HTERT RPE-1 (cell line): ENCODE measurements around the gene AMPD2.

Experiments used
- in situ Hi-C: fragments of 300-500 bp; cut with MboI; formaldehyde crosslinking; loops from 4 replicates; pipeline ENCODE4 v1.14.3; 2020; ENCODE audit warnings: low sequenced_read_pairs

Gene AMPD2

GRCh38 chr1:109616391-109616790 is 3.2 kb upstream of the AMPD2 start:
- in situ Hi-C loops = no loop called here

- in situ Hi-C loops = no loop called here
Measured at GRCh38 chr1:109617291-109617801, 2.3 kb upstream of the AMPD2 start.

GRCh38 chr1:109618661-109619575 is 719 bp upstream of the AMPD2 start:
- in situ Hi-C loops = no loop called here

GRCh38 chr1:109620401-109620791 is 759 bp downstream of the AMPD2 start:
- in situ Hi-C loops = no loop called here

GRCh38 chr1:109620841-109621286 is 1.2 kb downstream of the AMPD2 start:
- in situ Hi-C loops = no loop called here

- in situ Hi-C loops = no loop called here
Measured at GRCh38 chr1:109621379-109622136, 1.9 kb downstream of the AMPD2 start.

- in situ Hi-C loops = no loop called here
Measured at GRCh38 chr1:109622137-109622892, 2.7 kb downstream of the AMPD2 start.

GRCh38 chr1:109622895-109623294 is 3.3 kb downstream of the AMPD2 start:
- in situ Hi-C loops = no loop called here

- in situ Hi-C loops = no loop called here
Measured at GRCh38 chr1:109623601-109624161, 4.0 kb downstream of the AMPD2 start.

- in situ Hi-C loops = no loop called here
Measured at GRCh38 chr1:109624201-109625010, 4.8 kb downstream of the AMPD2 start.

GRCh38 chr1:109625176-109625575 is 5.5 kb downstream of the AMPD2 start:
- in situ Hi-C loops = no loop called here

GRCh38 chr1:109625601-109626560 is 6.2 kb downstream of the AMPD2 start:
- in situ Hi-C loops = no loop called here

- in situ Hi-C loops = no loop called here
Measured at GRCh38 chr1:109626682-109627408, 7.2 kb downstream of the AMPD2 start.

- in situ Hi-C loops = no loop called here
Measured at GRCh38 chr1:109627692-109628399, 8.2 kb downstream of the AMPD2 start.

- in situ Hi-C loops = no loop called here
Measured at GRCh38 chr1:109628540-109629321, 9.1 kb downstream of the AMPD2 start.

- in situ Hi-C loops = no loop called here
Measured at GRCh38 chr1:109629372-109630030, 9.9 kb downstream of the AMPD2 start.
